GM21367 (cell line): Measurements from ENCODE around the gene TMEM35B.
"Not testable (repeated sequence)": the region's sequence is repeated elsewhere in the genome, so short reads cannot be mapped to it uniquely, and the experiment has no call there.

Experiments
- ATAC-seq: cut with Tn5 transposase; IDR thresholded peaks from one replicate; pipeline ENCODE4 v1.9.1; 2021; ENCODE audit not compliant: unreplicated experiment

TMEM35B gene

GRCh38 chr1:34976384-34977209 lies 8.6 kb downstream of the TMEM35B start:
- no peak for ATAC-seq

- ATAC-seq: no peak
Observed at GRCh38 chr1:34975771-34976170, 9.4 kb downstream of the TMEM35B start.

GRCh38 chr1:34975338-34975737 lies 9.8 kb downstream of the TMEM35B start:
- no peak for ATAC-seq

GRCh38 chr1:34974626-34975025 lies 10.5 kb downstream of the TMEM35B start:
- ATAC-seq: no peak

- no peak for ATAC-seq
Observed at GRCh38 chr1:34973326-34973725, 11.8 kb downstream of the TMEM35B start.

GRCh38 chr1:34970829-34971228 lies 14.3 kb downstream of the TMEM35B start:
- ATAC-seq: no peak

GRCh38 chr1:34970220-34970735 lies 14.9 kb downstream of the TMEM35B start:
- no peak for ATAC-seq

GRCh38 chr1:34968297-34968696 lies 16.9 kb downstream of the TMEM35B start:
- not testable (repeated sequence) for ATAC-seq

GRCh38 chr1:34967672-34968071 lies 17.5 kb downstream of the TMEM35B start:
- not testable (repeated sequence) for ATAC-seq

- no peak for ATAC-seq
Observed at GRCh38 chr1:34965597-34965996, 19.6 kb downstream of the TMEM35B start.

GRCh38 chr1:34950428-34950827 lies 34.7 kb downstream of the TMEM35B start:
- no peak for ATAC-seq

- not testable (repeated sequence) for ATAC-seq
Observed at GRCh38 chr1:34948739-34949138, 36.4 kb downstream of the TMEM35B start.

GRCh38 chr1:34947641-34948314 lies 37.4 kb downstream of the TMEM35B start:
- ATAC-seq: not testable (repeated sequence)

GRCh38 chr1:34946211-34946610 lies 38.9 kb downstream of the TMEM35B start:
- ATAC-seq: no peak

GRCh38 chr1:34941798-34942197 lies 43.3 kb downstream of the TMEM35B start:
- not testable (repeated sequence) for ATAC-seq
